H1 (cell line): ENCODE results near the gene ROM1. TPM values are rescaled to one million over a fixed set of nuclear protein-coding genes. Genes with fewer than 3 reads are reported as not detected.

Experiments used
- CTCF ChIA-PET: fragments of 300-600 bp; sonication (Branson Sonifier 250); formaldehyde crosslinking; loops from one replicate; lab custom pipeline; 2021; ENCODE audit not compliant: partially characterized antibody; lab: Charles Lee
- POLR2A ChIA-PET: fragments of 300-600 bp; sonication (Branson Sonifier 250); formaldehyde crosslinking; loops from one replicate; lab custom pipeline; 2021; ENCODE audit warnings: inconsistent platforms; ENCODE audit not compliant: partially characterized antibody; lab: Charles Lee
- DNase-seq, 2 experiments: peaks; one replicate each; pipeline versions ENCODE4 v3.0.0 to v3.0.0-alpha.2; 2010 to 2022; ENCODE audit warnings: low spot score in 2 of 2, low read depth in 1 of 2, mixed read lengths in 1 of 2
- FAIRE-seq: peaks from 2 replicates; lab custom pipeline; 2011; peaks lifted over from hg19 to GRCh38; lab: Jason Lieb, UNC
- H2AFZ ChIP-seq: 2 replicates; pipeline ENCODE4 v1.8.1; 2012; ENCODE audit warnings: low read length, inconsistent platforms
- H2AK5ac ChIP-seq: 2 replicates; pipeline ENCODE4 v1.6.1; 2013; ENCODE audit warnings: low read depth, low read length
- H2BK120ac ChIP-seq: replicated peaks from 2 replicates; pipeline ENCODE3; 2013; ENCODE audit warnings: low read depth, low read length, inconsistent platforms
- H2BK12ac ChIP-seq: 2 replicates; pipeline ENCODE4 v1.6.1; 2013; ENCODE audit warnings: low read depth, low read length
- H2BK15ac ChIP-seq: 2 replicates; pipeline ENCODE4 v1.6.1; 2013; ENCODE audit warnings: low read length
- H2BK20ac ChIP-seq: 2 replicates; pipeline ENCODE4 v1.6.1; 2013; ENCODE audit warnings: low read length
- H2BK5ac ChIP-seq: 2 replicates; pipeline ENCODE4 v1.6.1; 2013; ENCODE audit warnings: low read depth, low read length
- H3K14ac ChIP-seq: 2 replicates; pipeline ENCODE4 v1.6.1; 2013; ENCODE audit warnings: inconsistent platforms; ENCODE audit not compliant: insufficient read length
- H3K18ac ChIP-seq: 2 replicates; pipeline ENCODE4 v1.6.1; 2013; ENCODE audit warnings: low read length; ENCODE audit errors: extremely low read depth
- H3K23ac ChIP-seq: 2 replicates; pipeline ENCODE4 v1.6.1; 2013; ENCODE audit warnings: inconsistent platforms; ENCODE audit not compliant: insufficient read length
- H3K23me2 ChIP-seq: 2 replicates; pipeline ENCODE4 v1.6.1; 2013; ENCODE audit warnings: low read depth, low read length
- H3K27ac ChIP-seq: 2 replicates; pipeline ENCODE4 v1.6.1; 2011; ENCODE audit warnings: low read depth, low read length, inconsistent platforms
- H3K27me3 ChIP-seq, 4 experiments: replicated peaks in 1 of 4; 1 replicate in 1 of 4; 2 replicates in 3 of 4; pipeline versions ENCODE4 v1.6.1 to v1.8.1; 2011 to 2013; ENCODE audit warnings: low read length in 3 of 4, mild to moderate bottlenecking in 3 of 4, inconsistent platforms in 2 of 4, mixed read lengths in 2 of 4, moderate library complexity in 1 of 4; ENCODE audit not compliant: control insufficient read depth in 3 of 4, insufficient read depth in 3 of 4; ENCODE audit errors: extremely low read depth in 1 of 4
- H3K36me3 ChIP-seq, 4 experiments: 2 replicates each; pipeline versions ENCODE4 v1.6.1 to v1.8.1; 2011 to 2013; ENCODE audit warnings: mild to moderate bottlenecking in 4 of 4, low read length in 3 of 4, moderate library complexity in 2 of 4, control low read depth in 1 of 4, inconsistent platforms in 1 of 4; ENCODE audit not compliant: insufficient read depth in 4 of 4, control insufficient read depth in 2 of 4
- H3K4ac ChIP-seq: replicated peaks from 2 replicates; pipeline ENCODE3; 2013; ENCODE audit warnings: low read length, low read depth, mixed read lengths, inconsistent platforms; ENCODE audit not compliant: insufficient read length
- H3K4me1 ChIP-seq, 4 experiments: replicated peaks in 1 of 4; 1 replicate in 1 of 4; 2 replicates in 3 of 4; pipeline versions ENCODE4 v1.6.1 to v1.8.1; 2011 to 2013; ENCODE audit warnings: low read length in 3 of 4, inconsistent platforms in 2 of 4, mixed read lengths in 1 of 4; ENCODE audit not compliant: insufficient read depth in 4 of 4, control insufficient read depth in 3 of 4
- H3K4me2 ChIP-seq, 2 experiments: 2 replicates each; pipeline versions ENCODE4 v1.6.1 to v1.8.1; 2011 to 2013; ENCODE audit warnings: low read depth in 2 of 2, low read length in 2 of 2, control low read depth in 1 of 2, inconsistent platforms in 1 of 2, mild to moderate bottlenecking in 1 of 2; ENCODE audit not compliant: insufficient read depth in 1 of 2
- H3K4me3 ChIP-seq, 4 experiments: fragments of 200-600, 300-600 bp in 1 of 4; sonication (generic), shearing (Covaris generic), sonication (Bioruptor Twin) in 1 of 4; 2 replicates each; pipeline versions ENCODE4 v1.5.1 to v1.8.1; 2011 to 2016; ENCODE audit warnings: low read length in 4 of 4, low read depth in 3 of 4, control low read depth in 2 of 4, inconsistent platforms in 2 of 4, mild to moderate bottlenecking in 2 of 4, mixed read lengths in 1 of 4, moderate library complexity in 1 of 4; ENCODE audit not compliant: insufficient read depth in 2 of 4; ENCODE audit errors: extremely low read depth in 1 of 4
- H3K56ac ChIP-seq: replicated peaks from 2 replicates; pipeline ENCODE3; 2013; ENCODE audit warnings: low read depth, mild to moderate bottlenecking, mixed read lengths, low read length, inconsistent platforms; ENCODE audit not compliant: insufficient read length
- H3K79me1 ChIP-seq: 2 replicates; pipeline ENCODE4 v1.6.1; 2013; ENCODE audit warnings: low read depth, low read length, control low read depth
- H3K79me2 ChIP-seq, 2 experiments: 2 replicates each; pipeline versions ENCODE4 v1.6.1 to v1.8.1; 2012 to 2013; ENCODE audit warnings: low read length in 2 of 2, mild to moderate bottlenecking in 2 of 2, inconsistent platforms in 1 of 2; ENCODE audit not compliant: insufficient read depth in 2 of 2, control insufficient read depth in 1 of 2
- H3K9ac ChIP-seq, 4 experiments: replicated peaks in 1 of 4; 1 replicate in 1 of 4; 2 replicates in 3 of 4; pipeline versions ENCODE4 v1.6.1 to v1.8.1; 2011 to 2013; ENCODE audit warnings: low read depth in 3 of 4, low read length in 3 of 4, control low read depth in 2 of 4, mild to moderate bottlenecking in 2 of 4, moderate library complexity in 2 of 4, inconsistent platforms in 1 of 4; ENCODE audit errors: extremely low read depth in 1 of 4
- H3K9me3 ChIP-seq, 2 experiments: 2 replicates each; pipeline versions ENCODE4 v1.6.1 to v1.8.1; 2012 to 2013; ENCODE audit warnings: mild to moderate bottlenecking in 2 of 2, moderate library complexity in 2 of 2, control low read depth in 1 of 2, inconsistent platforms in 1 of 2, low read depth in 1 of 2, low read length in 1 of 2, mixed read lengths in 1 of 2; ENCODE audit not compliant: insufficient read depth in 2 of 2
- H4K20me1 ChIP-seq, 2 experiments: replicated peaks in 1 of 2; 2 replicates each; pipeline versions ENCODE3 to v1.8.1; 2011 to 2013; ENCODE audit warnings: inconsistent platforms in 2 of 2, low read length in 2 of 2, mild to moderate bottlenecking in 1 of 2; ENCODE audit not compliant: insufficient read depth in 2 of 2, control insufficient read depth in 1 of 2
- H4K5ac ChIP-seq: 2 replicates; pipeline ENCODE4 v1.6.1; 2013; ENCODE audit warnings: low read length, low read depth, mixed read lengths, inconsistent platforms; ENCODE audit not compliant: insufficient read length
- H4K8ac ChIP-seq: 2 replicates; pipeline ENCODE4 v1.8.0; 2013; ENCODE audit warnings: mild to moderate bottlenecking, moderate library complexity, low read length, inconsistent platforms; ENCODE audit not compliant: insufficient read depth; ENCODE audit errors: extremely low read depth
- H4K91ac ChIP-seq: replicated peaks from 2 replicates; pipeline ENCODE3; 2013; ENCODE audit warnings: low read length, mixed read lengths, inconsistent platforms; ENCODE audit not compliant: insufficient read length
- CEBPB ChIP-seq: IDR thresholded peaks from 2 replicates; pipeline ENCODE4 v1.6.1; 2012; ENCODE audit warnings: low read depth, low read length
- CTCF ChIP-seq, 3 experiments: IDR thresholded peaks; 1 replicate in 2 of 3; 2 replicates in 1 of 3; pipeline versions ENCODE4 v1.5.1 to v1.6.1; 2011; ENCODE audit warnings: low read length in 3 of 3, mild to moderate bottlenecking in 3 of 3, inconsistent platforms in 2 of 3, low read depth in 1 of 3, moderate library complexity in 1 of 3; ENCODE audit not compliant: insufficient read depth in 1 of 3; ENCODE audit errors: control extremely low read depth in 1 of 3
- FOSL1 ChIP-seq: IDR thresholded peaks from 2 replicates; pipeline ENCODE4 v1.6.1; 2011; ENCODE audit warnings: mild to moderate bottlenecking, low read depth, low read length, moderate library complexity; ENCODE audit not compliant: insufficient read depth
- MAX ChIP-seq: IDR thresholded peaks from 2 replicates; pipeline ENCODE4 v1.6.1; 2012; ENCODE audit warnings: inconsistent platforms
- PHF8 ChIP-seq: fragments of 200-600 bp; sonication (generic); conservative IDR thresholded peaks from 2 replicates; pipeline ENCODE4 v1.7.1; 2012; ENCODE audit warnings: low read depth, mild to moderate bottlenecking, inconsistent platforms, low read length, moderate library complexity
- SP2 ChIP-seq: IDR thresholded peaks from 2 replicates; pipeline ENCODE4 v1.6.1; 2012; ENCODE audit warnings: mild to moderate bottlenecking, low read length, inconsistent platforms
- TAF7 ChIP-seq: optimal IDR thresholded peaks from 2 replicates; pipeline ENCODE3; 2011; ENCODE audit warnings: low read depth, mild to moderate bottlenecking, inconsistent platforms, low read length, moderate library complexity, borderline replicate concordance
- TEAD4 ChIP-seq: IDR thresholded peaks from 2 replicates; pipeline ENCODE4 v1.6.1; 2012; ENCODE audit warnings: low read depth, low read length, inconsistent platforms, mixed read lengths
- WGBS, 2 experiments: shearing (Covaris generic) in 1 of 2; methylation state at CpG; one replicate each; pipeline versions ENCODE4 v1.1.6 to v1.1.7; 2013 to 2015; ENCODE audit warnings: low lambda C conversion rate in 2 of 2, mixed read lengths in 2 of 2, inconsistent platforms in 1 of 2, low coverage in 1 of 2, missing lambda C conversion rate in 1 of 2; ENCODE audit not compliant: insufficient replicate concordance in 2 of 2, insufficient coverage in 1 of 2, insufficient read length in 1 of 2; ENCODE audit errors: extremely low coverage in 1 of 2, missing lambda C conversion rate in 1 of 2; 5-methylcytosine and 5-hydroxymethylcytosine counted together
- polyA plus RNA-seq, 7 experiments: library from polyadenylated mRNA; depleted of rRNA in 3 of 7; stranded (reverse) in 5 of 7; unstranded in 2 of 7; fragments of >200 nt in 5 of 7; fragments of 200-250 nt in 2 of 7; gene quantifications; 1 replicate in 5 of 7; 2 replicates in 1 of 7; 4 replicates in 1 of 7; pipeline versions ENCODE4 v1.2.1 to v1.2.3, GENCODE V29; 2011 to 2013; ENCODE audit warnings: missing spikeins in 2 of 7, mixed read lengths in 2 of 7
- total RNA-seq: library from RNA; stranded (reverse); fragmentation: NEBNext Ultra II Directional; extraction: Animal tissue kit (Norgen Biotek cat#: 25700); gene quantifications from 2 replicates; pipeline ENCODE4 v1.2.1, GENCODE V29; 2021

Gene ROM1
- total and polyA plus RNA-seq, 2 of the 8 experiments (the other 6 are each of a cell fraction or from before 2014, with no cell fraction given), result 0.86 to 2.2 TPM

- H3K4me2 ChIP-seq, result peak overlapping the region; percentile 72 to 95
- no peak overlapping the region for H3K4ac ChIP-seq
- H4K8ac ChIP-seq, result no peak overlapping the region
- peaks cover 0 to 13% (median 11%) of the 10 kb centered on the region in 4 experiments; a peak in 6 of 7 replicates for H3K27me3 ChIP-seq
- no peak overlapping the region for H3K18ac ChIP-seq
- DNase-seq (no peak), FAIRE-seq (no peak)
- no peak overlapping the region for H2BK20ac ChIP-seq
- H3K23ac ChIP-seq, result no peak overlapping the region
- no peak overlapping the region for H2BK5ac ChIP-seq
- no peak overlapping the region for H2AFZ ChIP-seq
- H3K79me2 ChIP-seq, result peaks cover 0 to 28% of the 10 kb centered on the region in 2 experiments; a peak in 2 of 4 replicates
- WGBS, 2 experiments, result 72 to 100% methylated on average over 2 to 5 of the region's 5 CpGs
- H3K23me2 ChIP-seq, result peaks cover 17% of the 10 kb centered on the region; the same call in 1 of the 2 replicates
- H3K9ac ChIP-seq, result 0 out of 7 replicates have a peak overlapping the region, but pooled peaks of 1 of the 4 experiments have one; percentile 0
- no peaks in the 10 kb centered on the region; the same call in 1 of the 2 replicates for H3K79me1 ChIP-seq
- H3K14ac ChIP-seq, result no peak overlapping the region
- no peak overlapping the region for H2BK120ac ChIP-seq
- no peak overlapping the region for H2BK15ac ChIP-seq
- H3K36me3 ChIP-seq, result peaks cover 33 to 37% (median 35%) of the 10 kb centered on the region in 4 experiments
- no peak overlapping the region for H4K91ac ChIP-seq
- H4K20me1 ChIP-seq, result peaks cover 4 to 11% of the 10 kb centered on the region in 2 experiments
- ChIA-PET CTCF (interaction anchor here (0.6 to 2.2 kb wide), 6 partner anchors 8 to 205 kb away, joined by 3 to 24 read pairs (median 3); partner anchors contain the start of gene TUT1), POLR2A (interaction anchor here (0.8 to 12.3 kb wide), 21 partner anchors 8 to 282 kb away, joined by 3 to 235 read pairs (median 4); partner anchors contain the start of genes B3GAT3, C11orf98, CSKMT and EEF1G)
- peaks cover 7 to 31% (median 16%) of the 10 kb centered on the region in 4 experiments for H3K4me1 ChIP-seq
- TF ChIP-seq PHF8 (no peak), TEAD4 (no peak), TAF7 (no peak), FOSL1 (no peak), SP2 (no peak), CTCF (IDR thresholded peaks at IDR 0.05; ENCODE audit: control extremely low read depth in 1 of 3, insufficient read depth in 1 of 3, low read depth in 1 of 3, low read length in 3 of 3) (no peak), CEBPB (no peak), MAX (no peak)
- H3K56ac ChIP-seq, result no peak overlapping the region
- H3K9me3 ChIP-seq, result no peaks in the 10 kb centered on the region
- H4K5ac ChIP-seq, result no peak overlapping the region
- no peak overlapping the region for H2AK5ac ChIP-seq
- no peak overlapping the region for H3K27ac ChIP-seq
- H3K4me3 ChIP-seq, result peak overlapping the region; percentile 74 to 86 (median 84); a peak in 6 of 8 replicates
- no peak overlapping the region for H2BK12ac ChIP-seq
Measured at GRCh38 chr11:62599901-62600300, 13.2 kb upstream of the ROM1 start.
